Prostate gland (tissue), 2 donors: Measurements from ENCODE around the gene NRXN3.

Experiments
- CTCF ChIP-seq, 4 experiments: fragments of 200-600 bp in 2 of 4; fragments of 450-650 bp in 2 of 4; sonication (generic) in 2 of 4; IDR thresholded peaks; 1 replicate in 3 of 4; 2 replicates in 1 of 4; pipeline ENCODE4 v1.5.1; 2016 to 2019; ENCODE audit warnings: antibody characterized with exemption in 4 of 4, mild to moderate bottlenecking in 2 of 4, moderate library complexity in 2 of 4
- POLR2A ChIP-seq: fragments of 450-650 bp; IDR thresholded peaks from one replicate; pipeline ENCODE4 v1.6.1; 2016; ENCODE audit warnings: antibody characterized with exemption, mild to moderate bottlenecking
- POLR2AphosphoS5 ChIP-seq: sonication (generic); formaldehyde crosslinking; IDR thresholded peaks from one replicate; pipeline ENCODE4 v1.6.1; 2017; ENCODE audit warnings: antibody characterized with exemption

GRCh38 chr14:79809849-79810612 lies 1639.9 kb downstream of the NRXN3 start:
- TF ChIP-seq CTCF (IDR thresholded peaks at IDR 0.05) (peak in 2 of 4 experiments; percentile 26 to 52), POLR2A (no peak), POLR2AphosphoS5 (no peak)
